GM12892 (cell line): Measurements from ENCODE around the gene LRP3.

Experiments used
- POLR2A ChIP-seq: IDR thresholded peaks from 2 replicates; pipeline ENCODE4 v1.6.1; 2011; ENCODE audit warnings: low read depth, low read length, control low read depth
- POLR2AphosphoS5 ChIP-seq: IDR thresholded peaks from 2 replicates; pipeline ENCODE4 v1.6.1; 2011; ENCODE audit warnings: low read depth, low read length, control low read depth
- TAF1 ChIP-seq: IDR thresholded peaks from 2 replicates; pipeline ENCODE4 v1.6.1; 2011; ENCODE audit warnings: low read depth, mild to moderate bottlenecking, control low read depth, low read length, borderline replicate concordance

DNA sequence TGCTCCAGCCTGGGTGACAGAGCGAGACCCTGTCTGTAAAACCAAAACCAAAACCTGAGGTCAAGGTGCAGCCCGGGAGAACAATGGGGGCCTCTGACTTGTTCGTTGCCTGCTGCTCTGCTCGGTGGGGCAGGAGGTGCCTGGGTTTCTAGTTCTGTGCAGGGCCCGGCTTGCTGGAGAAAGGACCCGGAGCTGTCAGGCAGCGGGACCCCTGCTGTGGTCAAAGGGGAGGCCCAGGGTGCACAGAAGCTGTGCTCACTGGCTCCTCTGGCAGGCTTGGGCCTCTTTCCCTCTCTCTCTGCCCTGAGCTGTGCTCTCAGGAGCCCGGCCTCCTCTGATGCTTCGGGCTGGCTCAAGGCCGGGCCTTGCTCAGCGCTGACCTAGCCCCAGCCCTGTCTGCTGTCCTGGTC, 3.5 kb downstream of the LRP3 start:
- no peak for TF ChIP-seq POLR2A
- TF ChIP-seq POLR2AphosphoS5: no peak
- TF ChIP-seq TAF1: no peak
